Activated CD8-positive, alpha-beta memory T cell treated with anti-CD3 and anti-CD28 coated beads, Interleukin-2, amount 50 U/mL, for 24 hours (primary cell): ENCODE results near the gene FAM110A.
"Not testable (repeated sequence)": the region's sequence is repeated elsewhere in the genome, so short reads cannot be mapped to it uniquely, and the experiment has no call there.

Experiments
- DNase-seq: peaks from one replicate; pipeline ENCODE4 v3.0.0-alpha.2; 2020; ENCODE audit errors: extremely low read depth

FAM110A gene

GRCh38 chr20:823574-823902 lies 10.0 kb upstream of the FAM110A start:
- no peak for DNase-seq

- no peak for DNase-seq
Observed at GRCh38 chr20:824490-824889, 9.0 kb upstream of the FAM110A start.

- DNase-seq: no peak
Observed at GRCh38 chr20:824916-825315, 8.6 kb upstream of the FAM110A start.

GRCh38 chr20:825710-826421 lies 7.6 kb upstream of the FAM110A start:
- no peak for DNase-seq

GRCh38 chr20:826695-827323 lies 6.7 kb upstream of the FAM110A start:
- no peak for DNase-seq

- not testable (repeated sequence) for DNase-seq
Observed at GRCh38 chr20:827981-828380, 5.5 kb upstream of the FAM110A start.

GRCh38 chr20:828987-829386 lies 4.5 kb upstream of the FAM110A start:
- no peak for DNase-seq

- no peak for DNase-seq
Observed at GRCh38 chr20:829551-829950, 4.0 kb upstream of the FAM110A start.

GRCh38 chr20:830011-830521 lies 3.4 kb upstream of the FAM110A start:
- no peak for DNase-seq

GRCh38 chr20:831251-831650 lies 2.3 kb upstream of the FAM110A start:
- DNase-seq: no peak

GRCh38 chr20:831956-832355 lies 1.6 kb upstream of the FAM110A start:
- no peak for DNase-seq

GRCh38 chr20:833121-833449 lies 430 bp upstream of the FAM110A start:
- no peak for DNase-seq

- DNase-seq: no peak
Observed at GRCh38 chr20:834151-834746, 734 bp downstream of the FAM110A start.

- DNase-seq: no peak
Observed at GRCh38 chr20:835608-836045, 2.1 kb downstream of the FAM110A start.

GRCh38 chr20:836190-836589 lies 2.7 kb downstream of the FAM110A start:
- DNase-seq: no peak

- no peak for DNase-seq
Observed at GRCh38 chr20:839015-839414, 5.5 kb downstream of the FAM110A start.

GRCh38 chr20:839626-840025 lies 6.1 kb downstream of the FAM110A start:
- no peak for DNase-seq

- DNase-seq: no peak
Observed at GRCh38 chr20:840503-840857, 7.0 kb downstream of the FAM110A start.

GRCh38 chr20:840858-841567 lies 7.5 kb downstream of the FAM110A start:
- no peak for DNase-seq

GRCh38 chr20:841568-842546 lies 8.3 kb downstream of the FAM110A start:
- DNase-seq: no peak

- no peak for DNase-seq
Observed at GRCh38 chr20:842547-842940, 9.0 kb downstream of the FAM110A start.

GRCh38 chr20:843912-844311 lies 10.4 kb downstream of the FAM110A start:
- DNase-seq: no peak
